NB4 (cell line): ENCODE results near the gene EIF3K.
"Not testable (repeated sequence)": the region's sequence is repeated elsewhere in the genome, so short reads cannot be mapped to it uniquely, and the experiment has no call there.

ENCODE experiments used
- DNase-seq: peaks from one replicate; pipeline ENCODE4 v3.0.0; 2010; ENCODE audit warnings: low read depth
- H3K4me3 ChIP-seq: one replicate; pipeline ENCODE4 v1.5.1; 2011; ENCODE audit warnings: mild to moderate bottlenecking, low read depth, low read length, moderate library complexity
- CTCF ChIP-seq: IDR thresholded peaks from one replicate; pipeline ENCODE4 v1.5.1; 2012; ENCODE audit warnings: low read depth, low read length
- MAX ChIP-seq: IDR thresholded peaks from 2 replicates; pipeline ENCODE4 v1.6.1; 2011; ENCODE audit warnings: low read depth, low read length
- MYC ChIP-seq: IDR thresholded peaks from 2 replicates; pipeline ENCODE4 v1.6.1; 2011; ENCODE audit warnings: low read depth, low read length
- POLR2A ChIP-seq: IDR thresholded peaks from 2 replicates; pipeline ENCODE4 v1.6.1; 2011; ENCODE audit warnings: mild to moderate bottlenecking; ENCODE audit not compliant: insufficient read length; ENCODE audit errors: extremely low read depth

Gene EIF3K

GRCh38 chr19:38618590-38619360, at the start of gene EIF3K:
TSS of gene EIF3K (plus strand) at chr19:38619188. CDS start at chr19:38619269, 81 bp downstream.
- TF ChIP-seq MAX (peak; percentile 99), MYC (peak; percentile 57), CTCF (no peak), POLR2A (peak; percentile 54)
- DNase-seq, result peak; percentile 95
- H3K4me3 ChIP-seq, result peak within 1 kb of the TSS; percentile 98

- no peak for DNase-seq
- H3K4me3 ChIP-seq, result no peak overlapping the region
- TF ChIP-seq MYC (no peak), POLR2A (no peak), MAX (no peak), CTCF (no peak)
Measured at GRCh38 chr19:38569368-38569983, 49.5 kb upstream of the EIF3K start.

GRCh38 chr19:38571682-38572081, 47.3 kb upstream of the EIF3K start:
- TF ChIP-seq CTCF, result no peak
- no peak for TF ChIP-seq POLR2A
- TF ChIP-seq MAX, result no peak
- no peak for TF ChIP-seq MYC
- H3K4me3 ChIP-seq, result no peak overlapping the region
- DNase-seq, result no peak

GRCh38 chr19:38577826-38578225, 41.2 kb upstream of the EIF3K start:
- no peak overlapping the region for H3K4me3 ChIP-seq
- DNase-seq, result no peak
- no peak for TF ChIP-seq POLR2A
- no peak for TF ChIP-seq MYC
- no peak for TF ChIP-seq CTCF
- no peak for TF ChIP-seq MAX

GRCh38 chr19:38579304-38579703, 39.7 kb upstream of the EIF3K start:
- DNase-seq, H3K4me3 ChIP-seq: not testable (repeated sequence)

GRCh38 chr19:38580080-38580479, 38.9 kb upstream of the EIF3K start:
- TF ChIP-seq MAX, result no peak
- no peak for TF ChIP-seq CTCF
- no peak for TF ChIP-seq POLR2A
- no peak for TF ChIP-seq MYC
- no peak overlapping the region for H3K4me3 ChIP-seq
- DNase-seq, result no peak
